Measurements from ENCODE around the gene SLC27A3. TPM values are rescaled to one million over a fixed set of nuclear protein-coding genes. Genes with fewer than 3 reads are reported as not detected.

SLC27A3 gene
- total RNA-seq, 4 donors from 2014 or later, result 7.6 to 15.0 (median 11.2) TPM

DNA sequence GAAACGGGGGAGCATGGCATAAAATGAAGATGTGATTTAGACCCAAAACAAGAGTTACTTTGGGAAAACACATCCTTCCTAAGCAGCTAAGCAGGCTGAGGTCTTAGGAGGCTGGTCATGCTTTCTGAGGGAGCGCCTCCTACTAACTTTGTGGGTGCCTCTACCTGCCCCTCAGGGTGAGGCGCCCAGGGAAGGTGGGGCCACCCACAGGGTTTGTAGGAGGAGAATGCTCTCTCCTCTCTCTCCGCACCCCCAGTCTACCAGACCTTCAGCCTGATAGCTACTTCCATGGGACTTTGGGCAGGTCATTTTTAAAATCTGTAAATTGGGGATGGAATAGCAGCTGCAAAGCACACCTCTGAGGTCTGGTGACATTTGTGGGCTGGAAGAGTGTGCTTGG lies 23.8 kb downstream of the SLC27A3 start:
- H3K36me3 ChIP-seq, result peaks cover 0 to 4% (median 0%) of the 10 kb centered on the region in 3 donors
- no peak overlapping the region for H3K27ac ChIP-seq
- DNase-seq, result no peak
- 76 to 79% methylated on average over 4 of the region's 4 CpGs for WGBS, 2 donors
- TF ChIP-seq POLR2A (IDR thresholded peaks at IDR 0.05), result no peak
- no peak for TF ChIP-seq CTCF (IDR thresholded peaks at IDR 0.05)
- intact Hi-C loops (cut with DNase I), result loop anchor here (5.0 kb wide), 1 partner anchor 188 kb away; the partner anchor contains the start of gene RAB13
- H3K27me3 ChIP-seq, result no peaks in the 10 kb centered on the region
- H3K4me3 ChIP-seq, result no peak overlapping the region
- no peaks in the 10 kb centered on the region for H3K9me3 ChIP-seq
- H3K4me1 ChIP-seq, result peaks cover 0 to 19% (median 4%) of the 10 kb centered on the region in 3 donors

DNA sequence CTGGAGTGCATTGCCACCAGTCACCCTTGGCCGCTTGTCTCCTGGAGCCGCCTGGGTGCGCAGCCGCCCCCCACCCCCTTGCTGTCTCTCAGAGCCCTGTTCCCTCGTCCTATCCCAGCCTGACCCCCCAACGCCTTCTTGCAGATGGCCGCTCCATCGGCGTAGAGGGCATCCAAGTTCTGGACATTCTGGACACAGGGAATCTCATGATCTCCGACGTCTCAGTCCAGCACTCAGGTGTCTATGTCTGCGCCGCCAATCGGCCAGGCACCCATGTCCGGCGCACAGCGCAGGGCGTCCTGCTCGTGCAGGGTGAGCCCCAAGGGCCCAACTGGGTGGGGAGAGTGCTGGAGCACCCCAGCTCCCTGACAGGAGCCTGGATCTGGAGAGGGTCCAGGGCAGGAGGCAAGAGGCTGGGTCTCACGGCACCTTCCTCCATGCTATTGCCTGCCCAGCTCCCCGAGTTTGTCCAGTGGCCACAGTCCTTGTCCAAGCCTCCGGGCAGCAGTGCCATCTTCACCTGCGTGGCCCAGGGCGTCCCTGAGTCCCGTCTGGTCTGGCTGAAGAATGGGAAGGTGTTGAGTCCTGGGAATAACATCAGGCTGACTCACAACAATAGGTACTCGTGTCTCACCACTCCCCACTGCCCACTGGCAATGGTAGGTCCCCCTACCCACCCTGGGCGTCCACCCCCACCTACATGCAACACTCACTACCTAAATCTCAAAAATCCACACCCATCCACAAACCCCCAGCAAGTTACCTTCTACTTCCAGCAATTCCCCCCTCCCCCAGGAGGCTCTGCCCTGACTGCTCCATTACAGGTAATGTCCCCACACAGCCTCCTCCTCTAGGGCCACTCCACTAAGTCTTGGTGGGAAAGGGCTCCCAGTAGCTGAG lies 24.6 kb downstream of the SLC27A3 start:
- Histone ChIP-seq H3K4me1 (peaks cover 0 to 27% (median 5%) of the 10 kb centered on the region in 3 donors), H3K27me3 (no peaks in the 10 kb centered on the region), H3K9me3 (no peaks in the 10 kb centered on the region), H3K36me3 (peaks cover 0 to 6% (median 0%) of the 10 kb centered on the region in 3 donors), H3K4me3 (no peak overlapping the region), H3K27ac (no peak overlapping the region)
- intact Hi-C loops (cut with DNase I), result loop anchor here (5.0 kb wide), 1 partner anchor 187 kb away; the partner anchor contains the start of gene RAB13
- 83 to 84% methylated on average over 11 of the region's 27 CpGs for WGBS, 2 donors
- no peak for TF ChIP-seq POLR2A (IDR thresholded peaks at IDR 0.05)
- TF ChIP-seq CTCF (IDR thresholded peaks at IDR 0.05), result no peak
- no peak for DNase-seq

DNA sequence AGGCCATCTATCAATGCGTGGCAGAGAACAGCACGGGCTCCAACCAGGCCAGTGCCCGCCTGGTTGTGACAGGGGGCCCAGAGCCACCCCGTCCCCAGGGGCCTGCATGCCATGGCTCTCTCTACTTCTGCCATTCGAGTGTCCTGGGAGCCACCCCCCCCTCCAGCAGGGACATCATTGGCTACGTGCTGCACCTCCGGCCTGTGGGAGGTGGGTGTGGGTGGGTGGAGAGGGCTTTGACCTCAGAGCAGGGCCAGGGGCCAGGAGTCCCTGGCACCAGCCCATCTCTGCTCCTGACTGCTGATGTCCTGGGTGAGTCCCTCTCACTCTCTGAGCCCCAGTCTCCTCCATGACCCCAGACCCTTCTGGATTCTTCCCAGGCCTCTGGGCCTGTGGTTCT lies 25.3 kb downstream of the SLC27A3 start:
- no peaks in the 10 kb centered on the region for H3K9me3 ChIP-seq
- no peak for TF ChIP-seq CTCF (IDR thresholded peaks at IDR 0.05)
- no peak for TF ChIP-seq POLR2A (IDR thresholded peaks at IDR 0.05)
- intact Hi-C loops (cut with DNase I), result no loop called here
- no peaks in the 10 kb centered on the region for H3K27me3 ChIP-seq
- no peak overlapping the region for H3K4me3 ChIP-seq
- H3K27ac ChIP-seq, result no peak overlapping the region
- peaks cover 0 to 8% (median 0%) of the 10 kb centered on the region in 3 donors for H3K36me3 ChIP-seq
- no peak for DNase-seq
- peaks cover 3 to 34% (median 10%) of the 10 kb centered on the region in 3 donors for H3K4me1 ChIP-seq
- WGBS, 2 donors, result 40 to 85% methylated on average over 2 to 5 of the region's 7 CpGs

DNA sequence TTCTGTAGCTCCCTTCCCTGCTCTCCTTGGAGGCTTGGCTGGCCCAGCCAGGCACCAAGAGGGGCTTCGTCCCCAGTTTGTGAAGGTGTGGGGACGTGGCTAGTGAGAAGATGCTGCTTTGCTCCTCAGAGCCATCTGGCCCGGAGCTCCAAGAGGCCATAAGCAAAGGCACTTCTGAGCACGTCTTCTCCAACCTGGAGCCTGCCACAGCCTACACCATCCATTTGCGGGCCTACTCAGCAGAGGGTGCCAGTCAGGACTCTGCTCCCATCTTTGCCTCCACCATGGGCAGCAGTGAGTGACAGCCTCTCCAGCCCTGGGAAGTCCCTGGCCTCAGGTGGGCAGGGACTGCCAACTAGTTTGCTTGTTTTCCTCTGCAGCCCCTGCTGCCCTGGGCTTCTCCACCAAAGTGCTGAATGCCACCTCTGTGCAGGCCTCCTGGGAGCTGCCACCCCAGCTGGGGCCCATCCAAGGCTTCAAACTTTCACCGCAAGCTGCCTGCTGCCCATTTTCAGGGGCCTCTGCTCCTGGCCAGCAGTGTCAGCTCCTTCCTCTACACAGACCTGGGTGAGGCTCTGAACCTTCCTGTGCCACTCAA lies 25.9 kb downstream of the SLC27A3 start:
- H3K27ac ChIP-seq, result no peak overlapping the region
- DNase-seq, result no peak
- peaks cover 3 to 40% (median 15%) of the 10 kb centered on the region in 3 donors for H3K4me1 ChIP-seq
- no peaks in the 10 kb centered on the region for H3K27me3 ChIP-seq
- no peak overlapping the region for H3K4me3 ChIP-seq
- peaks cover 0 to 14% (median 0%) of the 10 kb centered on the region in 3 donors for H3K36me3 ChIP-seq
- no peaks in the 10 kb centered on the region for H3K9me3 ChIP-seq
- TF ChIP-seq CTCF (IDR thresholded peaks at IDR 0.05), result no peak
- no peak for TF ChIP-seq POLR2A (IDR thresholded peaks at IDR 0.05)
- WGBS, 2 donors, result 100% methylated on average over 1 of the region's 6 CpGs; no CpG with 5 or more reads in 1 of the 2 donors
- intact Hi-C loops (cut with DNase I), result no loop called here

All from esophagus squamous epithelium (tissue), 5 donors.